Endothelial cell of umbilical vein (primary cell): ENCODE measurements around the gene UVRAG. TPM values are rescaled to one million over a fixed set of nuclear protein-coding genes. Genes with fewer than 3 reads are reported as not detected.

Experiments used
- BruUV-seq: library from RNA; stranded (reverse); fragments of 400-500 nt; replicated peaks from 2 replicates; lab custom pipeline; 2021; lab: Mats Ljungman, UMichigan
- CTCF ChIA-PET: fragments of 300-600, 350-600 bp; sonication (Branson Sonifier 250); formaldehyde crosslinking; loops from one replicate; lab custom pipeline; 2021; ENCODE audit warnings: antibody characterized with exemption, inconsistent platforms; lab: Charles Lee
- POLR2A ChIA-PET: fragments of 300-600, 350-600 bp; sonication (Branson Sonifier 250); formaldehyde crosslinking; loops from one replicate; lab custom pipeline; 2021; ENCODE audit warnings: antibody characterized with exemption, inconsistent platforms; lab: Charles Lee
- DNase-seq: peaks from one replicate; pipeline ENCODE4 v3.0.0-alpha.2; 2011; ENCODE audit warnings: low read depth, low spot score
- FAIRE-seq: peaks from 2 replicates; lab custom pipeline; 2011; peaks lifted over from hg19 to GRCh38; lab: Jason Lieb, UNC
- H2AFZ ChIP-seq: 2 replicates; pipeline ENCODE4 v1.6.0; 2012; ENCODE audit warnings: low read depth, low read length, control low read depth, inconsistent platforms
- H3K27ac ChIP-seq: 2 replicates; pipeline ENCODE4 v1.5.1; 2011; ENCODE audit warnings: low read depth, mild to moderate bottlenecking, control low read depth, low read length, moderate library complexity; ENCODE audit not compliant: insufficient read depth
- H3K27me3 ChIP-seq, 2 experiments: 2 replicates each; pipeline versions ENCODE4 v1.6.0 to v1.6.1; 2011; ENCODE audit warnings: low read length in 2 of 2, mixed read lengths in 1 of 2; ENCODE audit not compliant: control insufficient read depth in 2 of 2, insufficient read depth in 2 of 2
- H3K36me3 ChIP-seq, 2 experiments: 2 replicates in 1 of 2; 3 replicates in 1 of 2; pipeline ENCODE4 v1.5.1; 2011; ENCODE audit warnings: low read length in 2 of 2, mild to moderate bottlenecking in 1 of 2, moderate library complexity in 1 of 2; ENCODE audit not compliant: control insufficient read depth in 2 of 2, insufficient read depth in 2 of 2; ENCODE audit errors: extremely low read depth in 1 of 2
- H3K4me1 ChIP-seq: 3 replicates; pipeline ENCODE4 v1.5.1; 2011; ENCODE audit warnings: mild to moderate bottlenecking, low read length; ENCODE audit not compliant: control insufficient read depth, insufficient read depth; ENCODE audit errors: extremely low read depth
- H3K4me2 ChIP-seq: 2 replicates; pipeline ENCODE4 v1.6.1; 2011; ENCODE audit warnings: low read length, control low read depth, mixed read lengths; ENCODE audit not compliant: insufficient read depth
- H3K4me3 ChIP-seq, 3 experiments: fragments of 200-600 bp in 1 of 3; sonication (generic), shearing (Covaris generic) in 1 of 3; replicated peaks in 1 of 3; 2 replicates each; pipeline ENCODE4 v1.5.1; 2011 to 2016; ENCODE audit warnings: control low read depth in 3 of 3, low read length in 3 of 3, mild to moderate bottlenecking in 2 of 3, inconsistent platforms in 1 of 3, low read depth in 1 of 3, moderate library complexity in 1 of 3; ENCODE audit not compliant: insufficient read depth in 1 of 3
- H3K79me2 ChIP-seq: 2 replicates; pipeline ENCODE4 v1.6.0; 2012; ENCODE audit warnings: low read length, inconsistent platforms; ENCODE audit not compliant: control insufficient read depth, insufficient read depth
- H3K9ac ChIP-seq: replicated peaks from 2 replicates; pipeline ENCODE3; 2011; ENCODE audit warnings: low read length, control low read depth; ENCODE audit not compliant: insufficient read depth; ENCODE audit errors: extremely low read depth
- H3K9me1 ChIP-seq: replicated peaks from 3 replicates; pipeline ENCODE4 v1.6.0; 2011; ENCODE audit warnings: mild to moderate bottlenecking, low read length; ENCODE audit not compliant: control insufficient read depth, insufficient read depth; ENCODE audit errors: extremely low read depth
- H3K9me3 ChIP-seq: replicated peaks from 2 replicates; pipeline ENCODE4 v1.5.1; 2012; ENCODE audit warnings: low read length, inconsistent platforms; ENCODE audit not compliant: control insufficient read depth, insufficient read depth
- H4K20me1 ChIP-seq: replicated peaks from 2 replicates; pipeline ENCODE3; 2011; ENCODE audit warnings: mild to moderate bottlenecking, low read length; ENCODE audit not compliant: control insufficient read depth, insufficient read depth; ENCODE audit errors: extremely low read depth
- CTCF ChIP-seq, 2 donors: IDR thresholded peaks; 1 replicate in 1 of 2; 2 replicates in 1 of 2; pipeline ENCODE4 v1.5.1; 2011; ENCODE audit warnings: low read length in 2 of 2, mild to moderate bottlenecking in 2 of 2, moderate library complexity in 2 of 2, control low read depth in 1 of 2, inconsistent platforms in 1 of 2, low read depth in 1 of 2; ENCODE audit not compliant: insufficient read depth in 1 of 2; ENCODE audit errors: extremely low read depth in 1 of 2
- EZH2 ChIP-seq: IDR thresholded peaks from 2 replicates; pipeline ENCODE4 v1.6.1; 2012; ENCODE audit warnings: borderline replicate concordance, low read depth, mild to moderate bottlenecking, moderate library complexity, low read length, inconsistent platforms; ENCODE audit not compliant: severe bottlenecking
- FOS ChIP-seq: IDR thresholded peaks from 2 replicates; pipeline ENCODE4 v1.6.1; 2011; ENCODE audit warnings: mild to moderate bottlenecking, low read length, moderate library complexity, borderline replicate concordance; ENCODE audit not compliant: insufficient read depth
- GATA2 ChIP-seq: IDR thresholded peaks from 2 replicates; pipeline ENCODE4 v1.7.0; 2011; ENCODE audit warnings: low read depth, mild to moderate bottlenecking, moderate library complexity, mixed read lengths, low read length; ENCODE audit not compliant: insufficient read length, insufficient read depth
- JUN ChIP-seq: IDR thresholded peaks from 2 replicates; pipeline ENCODE4 v1.6.1; 2011; ENCODE audit warnings: borderline replicate concordance, low read depth; ENCODE audit not compliant: insufficient read length, insufficient read depth
- MAX ChIP-seq: IDR thresholded peaks from 2 replicates; pipeline ENCODE4 v1.6.1; 2011; ENCODE audit not compliant: insufficient read depth, insufficient read length
- MYC ChIP-seq: IDR thresholded peaks from one replicate; pipeline ENCODE4 v1.6.1; 2011; ENCODE audit warnings: mild to moderate bottlenecking, low read depth, low read length
- POLR2A ChIP-seq: IDR thresholded peaks from 2 replicates; pipeline ENCODE4 v1.6.1; 2012; ENCODE audit warnings: low read depth, mild to moderate bottlenecking, control low read depth, low read length
- POLR2AphosphoS5 ChIP-seq: IDR thresholded peaks from 2 replicates; pipeline ENCODE4 v1.6.1; 2012; ENCODE audit warnings: low read depth, mild to moderate bottlenecking, control low read depth, low read length, moderate library complexity; ENCODE audit not compliant: insufficient read depth
- dilution Hi-C: fragments of 300-500 bp; cut with MboI; formaldehyde crosslinking; loops from one replicate; pipeline ENCODE4 v1.15.0; 2019; ENCODE audit warnings: low sequenced_read_pairs; ENCODE audit not compliant: extremely low pct_ligation_motif_present
- intact Hi-C: fragments of 100-400 bp; cut with micrococcal nuclease; formaldehyde crosslinking; loops from one replicate; pipeline ENCODE4 v1.10.0; 2022
- polyA plus RNA-seq, 4 experiments: library from polyadenylated mRNA; depleted of rRNA in 3 of 4; stranded (reverse) in 3 of 4; unstranded in 1 of 4; fragments of >200 nt; gene quantifications; 2 replicates each; pipeline versions ENCODE4 v1.2.1 to v1.2.3, GENCODE V29; 2011 to 2012; ENCODE audit warnings: missing spikeins in 1 of 4
- total RNA-seq: library from RNA; stranded (reverse); gene quantifications from 2 replicates; pipeline ENCODE4 v1.2.3, GENCODE V29; 2021

The UVRAG gene
- total and polyA plus RNA-seq, 2 donors (not counting 3 experiments of a cell fraction or from before 2014, with no cell fraction given): 21.2 to 65.6 TPM

GRCh38 chr11:75766443-75767227, 48.4 kb upstream of the UVRAG start:
- no peak for DNase-seq
- Histone ChIP-seq H3K9me3 (no peaks in the 10 kb centered on the region), H3K27me3 (peaks cover 19 to 25% of the 10 kb centered on the region in 2 experiments), H3K4me1 (peaks cover 9% of the 10 kb centered on the region), H3K9me1 (no peaks in the 10 kb centered on the region), H3K4me3 (no peak overlapping the region), H3K27ac (no peak overlapping the region), H3K36me3 (no peaks in the 10 kb centered on the region), H3K79me2 (no peaks in the 10 kb centered on the region), H3K9ac (no peak overlapping the region), H3K4me2 (no peak overlapping the region), H4K20me1 (no peaks in the 10 kb centered on the region), H2AFZ (no peak overlapping the region)
- no peak for FAIRE-seq
- CTCF ChIA-PET: no interaction called here
- dilution Hi-C loops: no loop called here
- TF ChIP-seq POLR2A: no peak
- no peak for TF ChIP-seq GATA2
- no peak for TF ChIP-seq POLR2AphosphoS5
- no peak for TF ChIP-seq JUN
- TF ChIP-seq MYC: no peak
- TF ChIP-seq EZH2: no peak
- no peak for TF ChIP-seq MAX
- no TSS peak for BruUV-seq
- POLR2A ChIA-PET: no interaction called here
- intact Hi-C loops: no loop called here

GRCh38 chr11:75767228-75767572, 47.8 kb upstream of the UVRAG start:
- Histone ChIP-seq H3K79me2 (no peaks in the 10 kb centered on the region), H3K9ac (no peak overlapping the region), H3K27me3 (peaks cover 19 to 25% of the 10 kb centered on the region in 2 experiments), H3K36me3 (no peaks in the 10 kb centered on the region), H3K9me1 (no peaks in the 10 kb centered on the region), H3K4me2 (no peak overlapping the region), H3K4me1 (peaks cover 9% of the 10 kb centered on the region), H2AFZ (no peak overlapping the region), H3K27ac (no peak overlapping the region), H3K9me3 (no peaks in the 10 kb centered on the region), H3K4me3 (no peak overlapping the region), H4K20me1 (no peaks in the 10 kb centered on the region)
- intact Hi-C loops (no loop called here), dilution Hi-C loops (no loop called here)
- TF ChIP-seq EZH2 (no peak), CTCF (IDR thresholded peaks at IDR 0.05; ENCODE audit: extremely low read depth in 1 of 2, insufficient read depth in 1 of 2, low read depth in 1 of 2, low read length in 2 of 2) (no peak), FOS (no peak), GATA2 (no peak), MYC (no peak), POLR2A (no peak), JUN (no peak), MAX (no peak), POLR2AphosphoS5 (no peak)
- DNase-seq: no peak
- ChIA-PET CTCF (no interaction called here), POLR2A (no interaction called here)
- no TSS peak for BruUV-seq
- no peak for FAIRE-seq
